Cardiac muscle cell (in vitro differentiated cells and primary cell): ENCODE results near the gene SPDL1. TPM values are rescaled to one million over a fixed set of nuclear protein-coding genes. Genes with fewer than 3 reads are reported as not detected.
A peak's percentile ranks its signal among the peaks of the same experiment; 100 is the strongest.

Experiments used
- DNase-seq, 2 donors: peaks; one replicate each; pipeline versions ENCODE4 v3.0.0 to v3.0.0-alpha.2; 2010 to 2017; ENCODE audit warnings: low read depth in 1 of 2, low spot score in 1 of 2
- H3K27ac ChIP-seq: fragments of 200-600 bp; sonication (generic); 2 replicates; pipeline ENCODE4 v1.5.1; 2016
- H3K27me3 ChIP-seq: fragments of 200-600 bp; sonication (generic); 2 replicates; pipeline ENCODE4 v1.6.0; 2016; ENCODE audit warnings: control low read depth
- H3K36me3 ChIP-seq: fragments of 200-600 bp; sonication (generic); 2 replicates; pipeline ENCODE4 v1.5.1; 2016; ENCODE audit warnings: control low read depth
- H3K4me1 ChIP-seq: fragments of 200-600 bp; sonication (generic); 2 replicates; pipeline ENCODE4 v1.8.1; 2017; ENCODE audit warnings: low read depth, mild to moderate bottlenecking, mixed run types
- H3K4me3 ChIP-seq: fragments of 200-600 bp; sonication (generic); 2 replicates; pipeline ENCODE4 v1.5.1; 2016; ENCODE audit warnings: mild to moderate bottlenecking
- H3K9me3 ChIP-seq: fragments of 200-600 bp; sonication (generic); 2 replicates; pipeline ENCODE4 v1.5.1; 2017; ENCODE audit warnings: low read depth, mild to moderate bottlenecking, control low read depth
- CTCF ChIP-seq: IDR thresholded peaks from 2 replicates; pipeline ENCODE4 v1.5.1; 2012; ENCODE audit warnings: low read depth, mild to moderate bottlenecking, low read length
- polyA plus RNA-seq: library from polyadenylated mRNA; unstranded; fragments of >200 nt; fragmentation: Nextera tagmentation; extraction: Ambion mirVana; gene quantifications from 2 replicates; pipeline ENCODE4 v1.2.1, GENCODE V29; 2016
- total RNA-seq: library from RNA; depleted of rRNA; stranded (reverse); fragments of >200 nt; gene quantifications from 2 replicates; pipeline ENCODE4 v1.2.3, GENCODE V29; 2016

SPDL1 gene
- total and polyA plus RNA-seq, 2 experiments from 2014 or later: 29.0 to 37.5 TPM

GRCh38 chr5:169581580-169582227 lies 1.9 kb upstream of the SPDL1 start:
- TF ChIP-seq CTCF: peak; percentile 84
- no peak overlapping the region for H3K27ac ChIP-seq
- no peak overlapping the region for H3K4me3 ChIP-seq
- H3K4me1 ChIP-seq: no peaks in the 10 kb centered on the region
- no peaks in the 10 kb centered on the region for H3K9me3 ChIP-seq
- H3K36me3 ChIP-seq: no peaks in the 10 kb centered on the region
- peak; percentile 71 to 80 for DNase-seq
- H3K27me3 ChIP-seq: no peaks in the 10 kb centered on the region

GRCh38 chr5:169583101-169583423 lies 511 bp upstream of the SPDL1 start:
- Histone ChIP-seq H3K9me3 (no peaks in the 10 kb centered on the region), H3K27me3 (no peaks in the 10 kb centered on the region), H3K27ac (no peak overlapping the region), H3K4me3 (peak overlapping the region; percentile 67), H3K4me1 (no peaks in the 10 kb centered on the region), H3K36me3 (peaks cover 3% of the 10 kb centered on the region)
- TF ChIP-seq CTCF: no peak
- DNase-seq: no peak

GRCh38 chr5:169584998-169585451 lies 1.5 kb downstream of the SPDL1 start:
- no peaks in the 10 kb centered on the region for H3K27me3 ChIP-seq
- no peak for DNase-seq
- no peaks in the 10 kb centered on the region for H3K9me3 ChIP-seq
- TF ChIP-seq CTCF: no peak
- peak overlapping the region; percentile 67 for H3K4me3 ChIP-seq
- peaks cover 2% of the 10 kb centered on the region for H3K4me1 ChIP-seq
- H3K36me3 ChIP-seq: peaks cover 18% of the 10 kb centered on the region
- H3K27ac ChIP-seq: no peak overlapping the region

DNA sequence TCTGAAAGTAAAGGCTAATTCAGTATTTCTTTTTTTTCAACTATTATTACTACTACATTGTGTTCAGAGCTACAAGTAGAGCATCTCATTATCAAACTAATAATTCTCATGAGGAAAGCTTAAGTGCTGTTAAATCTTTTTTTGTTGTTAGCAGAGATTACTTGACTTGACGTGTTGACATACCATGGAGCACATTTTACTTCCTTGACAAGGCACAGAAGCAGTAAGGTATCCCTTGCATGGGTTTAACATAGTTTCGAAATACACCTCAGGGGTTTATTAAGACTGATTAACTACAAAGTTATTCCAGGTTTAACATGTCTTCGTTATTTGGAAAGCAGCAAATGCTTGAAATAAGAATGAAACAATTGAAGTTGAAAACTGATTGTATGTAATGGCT lies 7.0 kb downstream of the SPDL1 start:
- peaks cover 9% of the 10 kb centered on the region for H3K4me1 ChIP-seq
- peaks cover 58% of the 10 kb centered on the region for H3K36me3 ChIP-seq
- H3K27ac ChIP-seq: peak overlapping the region; percentile 19
- no peaks in the 10 kb centered on the region for H3K9me3 ChIP-seq
- no peak overlapping the region for H3K4me3 ChIP-seq
- no peak for TF ChIP-seq CTCF
- no peaks in the 10 kb centered on the region for H3K27me3 ChIP-seq
- DNase-seq: no peak

GRCh38 chr5:169591636-169592035 lies 8.1 kb downstream of the SPDL1 start:
- Histone ChIP-seq H3K27me3 (no peaks in the 10 kb centered on the region), H3K27ac (no peak overlapping the region), H3K36me3 (peaks cover 68% of the 10 kb centered on the region), H3K4me1 (peaks cover 9% of the 10 kb centered on the region), H3K9me3 (no peaks in the 10 kb centered on the region), H3K4me3 (no peak overlapping the region)
- DNase-seq: peak in 1 of 2 donors; percentile 41
- TF ChIP-seq CTCF: no peak
